NCI-H345 (cell line): Measurements from ENCODE around the gene ARPC5L.
"Not testable (repeated sequence)": the region's sequence is repeated elsewhere in the genome, so short reads cannot be mapped to it uniquely, and the experiment has no call there.

Source experiments
- DNase-seq: peaks from one replicate; lab custom pipeline; 2025; lab: John Stamatoyannopoulos, UW

Gene ARPC5L

DNA sequence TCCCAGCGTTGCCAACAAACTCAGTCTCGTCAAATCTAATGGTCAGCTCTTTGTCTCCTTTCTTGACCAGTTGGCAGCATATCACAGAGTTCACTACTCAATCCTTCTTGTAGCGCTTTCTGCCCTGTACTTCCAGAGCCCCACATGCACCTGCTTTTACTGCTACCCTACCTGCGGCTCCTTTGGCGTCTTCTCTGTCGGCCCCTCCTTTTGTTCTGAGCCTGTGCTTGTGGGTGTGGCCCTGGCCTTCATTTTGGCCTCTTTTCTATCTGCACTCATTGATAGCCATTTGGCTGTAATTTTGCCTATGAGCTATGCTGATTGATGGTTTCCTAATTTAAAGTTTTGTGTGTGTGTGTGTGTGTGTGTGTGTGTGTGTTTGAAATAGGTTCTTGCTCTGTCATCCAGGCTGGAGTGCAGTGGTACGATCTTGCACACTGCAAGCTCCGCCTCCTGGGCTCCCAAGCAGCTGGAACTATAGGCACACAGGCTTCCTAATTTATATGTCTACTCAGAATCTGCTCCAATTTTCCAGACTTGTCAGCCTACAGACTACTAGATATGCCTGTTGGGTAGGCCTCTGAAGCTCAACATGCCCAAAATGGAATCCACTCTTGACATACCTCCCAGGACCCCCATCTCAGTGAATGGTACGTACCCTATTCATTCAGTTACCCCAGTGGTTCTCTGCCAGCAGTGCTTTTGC is 32.3 kb downstream of the ARPC5L start:
- no peak for DNase-seq

DNA sequence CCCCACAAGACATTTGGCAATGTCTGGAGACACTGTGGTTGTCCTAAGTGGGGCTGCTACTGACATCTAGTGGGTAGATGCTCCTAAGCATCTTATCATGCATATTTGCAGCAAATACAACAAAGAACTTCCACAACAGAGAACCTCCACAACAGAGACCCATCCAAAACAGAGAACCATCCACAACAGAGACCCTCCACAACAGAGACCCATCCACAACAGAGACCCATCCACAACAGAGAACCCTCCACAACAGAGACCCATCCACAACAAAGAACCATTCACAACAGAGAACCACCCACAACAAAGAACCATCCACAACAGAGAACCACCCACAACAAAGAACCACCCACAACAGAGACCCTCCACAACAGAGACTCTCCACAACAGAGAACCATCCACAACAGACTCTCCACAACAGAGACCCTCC is 32.8 kb downstream of the ARPC5L start:
- peak; percentile 13 for DNase-seq

DNA sequence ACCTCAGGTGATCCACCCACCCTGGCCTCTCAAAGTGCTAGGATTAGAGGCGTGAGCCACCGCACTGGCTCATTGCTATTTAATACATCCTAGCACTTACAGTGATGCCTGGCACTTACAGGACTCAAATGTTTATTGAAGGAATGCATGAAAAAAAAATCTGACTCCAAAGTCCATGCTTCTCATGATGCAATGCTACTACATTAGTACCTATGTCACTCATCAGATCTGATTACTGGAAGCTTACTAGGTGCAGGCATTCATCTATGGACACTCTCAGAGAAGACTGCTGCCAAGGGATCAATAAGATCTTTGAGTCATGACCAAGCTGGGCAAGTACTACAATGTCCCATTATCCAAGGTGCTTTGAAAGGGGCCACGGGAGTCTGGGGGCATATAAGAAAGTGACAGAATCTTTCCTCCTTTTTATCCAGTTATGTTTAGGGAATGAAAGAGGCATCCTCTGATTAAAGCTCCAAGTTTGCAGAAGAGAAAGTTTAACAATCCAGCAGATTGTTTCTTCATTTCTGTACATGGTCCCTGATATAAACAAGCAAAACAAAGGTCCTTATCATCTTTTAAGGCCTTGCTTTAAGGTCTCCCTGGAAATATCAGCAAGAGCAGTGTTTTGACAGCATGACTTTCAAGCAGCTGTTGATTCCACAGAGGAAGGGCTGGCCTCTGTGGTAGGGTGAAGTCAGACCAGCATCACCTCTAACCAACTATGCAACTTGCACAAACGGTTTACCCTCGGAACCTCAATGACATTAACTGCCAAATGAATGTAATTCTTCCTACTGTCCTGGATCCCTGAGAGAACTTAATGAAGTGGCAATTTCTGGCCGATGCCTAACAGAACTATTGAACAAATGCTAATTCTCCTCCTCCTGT is 35.9 kb downstream of the ARPC5L start:
- no peak for DNase-seq

DNA sequence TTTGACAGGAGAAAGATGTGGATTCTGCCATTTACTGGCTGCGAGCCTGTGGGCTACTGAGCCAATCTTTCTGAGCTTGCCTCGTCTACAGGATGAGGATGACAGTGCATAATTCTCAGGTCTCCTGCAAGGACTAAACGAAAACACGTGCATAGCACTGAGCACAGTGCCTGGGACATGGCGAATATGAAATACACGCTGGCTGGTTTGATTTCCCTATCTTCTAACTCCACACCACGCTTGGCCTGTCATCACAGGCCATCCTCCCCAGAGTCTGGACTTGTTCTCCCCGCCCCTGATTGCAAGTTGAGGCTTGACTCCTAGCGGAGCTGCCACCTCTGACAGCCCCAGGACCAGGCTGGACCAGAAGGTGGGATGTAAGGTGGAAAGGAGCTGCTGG is 37.9 kb downstream of the ARPC5L start:
- DNase-seq: no peak

DNA sequence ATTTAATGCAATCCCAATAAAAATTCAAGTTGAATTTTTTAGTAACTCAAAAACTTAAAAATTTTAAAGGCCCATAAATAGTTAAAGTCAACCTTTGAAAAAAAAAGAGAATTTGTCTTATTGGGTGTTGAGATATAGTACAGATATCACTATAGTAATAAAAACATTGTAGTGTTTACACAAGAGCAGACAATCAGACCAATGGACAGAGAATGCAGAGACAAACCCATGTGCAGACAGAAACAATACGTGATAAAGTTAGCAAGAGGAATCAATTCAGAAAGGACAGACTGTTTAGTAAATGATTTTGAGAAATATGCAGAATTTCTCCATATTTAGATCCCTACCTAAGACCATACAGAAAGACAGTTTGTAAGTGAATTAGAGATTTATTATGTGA is 45.0 kb downstream of the ARPC5L start:
- no peak for DNase-seq

DNA sequence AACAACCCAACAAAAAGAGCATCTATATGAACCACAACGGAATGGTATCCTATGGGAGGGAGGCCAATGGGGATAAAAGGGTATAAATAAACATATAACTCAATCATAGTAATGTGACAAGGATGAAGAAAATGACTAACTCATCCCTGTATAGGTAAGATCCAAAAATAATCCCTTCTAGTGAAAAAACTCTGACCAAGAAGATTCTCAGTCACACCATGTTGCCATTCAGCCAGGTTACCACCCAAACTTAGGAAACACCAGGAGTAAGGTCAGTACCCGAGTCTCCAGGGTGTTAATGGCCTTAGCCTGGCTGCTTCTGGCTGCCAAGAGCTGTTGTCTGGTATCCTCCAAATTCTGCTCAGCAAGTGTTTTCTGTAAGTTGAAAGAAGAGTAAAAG is 46.2 kb downstream of the ARPC5L start:
- DNase-seq: no peak

DNA sequence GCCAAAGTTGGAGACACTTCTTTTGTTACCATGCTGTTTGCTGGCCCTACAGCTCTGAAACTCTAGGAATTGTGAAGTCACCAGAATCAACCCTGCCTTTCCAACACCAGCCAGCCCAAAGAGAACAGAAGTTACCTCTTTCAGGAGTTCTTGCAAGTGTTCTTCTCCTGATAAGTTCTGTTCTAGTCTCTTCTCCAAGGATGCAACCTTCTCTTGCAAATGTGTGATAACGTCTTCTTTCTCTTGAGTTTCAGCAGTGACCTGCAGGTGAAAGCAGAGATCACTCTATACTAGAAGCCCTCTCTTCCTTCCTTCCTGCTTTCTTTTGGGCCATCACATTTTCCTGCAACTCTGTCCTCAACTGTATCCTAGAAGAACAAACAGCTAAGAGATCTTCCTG is 49.8 kb downstream of the ARPC5L start:
- DNase-seq: no peak

DNA sequence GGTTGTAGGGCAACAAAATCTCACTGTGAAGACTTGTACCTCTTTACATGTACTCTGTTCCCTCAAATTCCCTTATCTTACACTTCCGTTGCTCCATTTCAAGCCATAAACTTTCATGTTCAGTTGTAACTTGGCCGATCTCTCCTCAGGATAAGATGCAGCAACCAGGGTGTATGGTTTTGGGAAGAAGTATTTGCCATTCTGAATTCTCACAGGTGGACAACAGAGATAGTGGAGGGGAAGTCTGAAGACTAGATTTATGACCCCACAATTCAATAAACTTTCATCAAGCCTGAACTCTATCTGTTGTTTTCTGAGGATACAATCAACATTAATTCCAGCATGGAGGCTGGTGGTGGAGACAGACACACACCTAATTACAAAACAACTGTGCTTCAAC is 51.4 kb downstream of the ARPC5L start:
- no peak for DNase-seq

DNA sequence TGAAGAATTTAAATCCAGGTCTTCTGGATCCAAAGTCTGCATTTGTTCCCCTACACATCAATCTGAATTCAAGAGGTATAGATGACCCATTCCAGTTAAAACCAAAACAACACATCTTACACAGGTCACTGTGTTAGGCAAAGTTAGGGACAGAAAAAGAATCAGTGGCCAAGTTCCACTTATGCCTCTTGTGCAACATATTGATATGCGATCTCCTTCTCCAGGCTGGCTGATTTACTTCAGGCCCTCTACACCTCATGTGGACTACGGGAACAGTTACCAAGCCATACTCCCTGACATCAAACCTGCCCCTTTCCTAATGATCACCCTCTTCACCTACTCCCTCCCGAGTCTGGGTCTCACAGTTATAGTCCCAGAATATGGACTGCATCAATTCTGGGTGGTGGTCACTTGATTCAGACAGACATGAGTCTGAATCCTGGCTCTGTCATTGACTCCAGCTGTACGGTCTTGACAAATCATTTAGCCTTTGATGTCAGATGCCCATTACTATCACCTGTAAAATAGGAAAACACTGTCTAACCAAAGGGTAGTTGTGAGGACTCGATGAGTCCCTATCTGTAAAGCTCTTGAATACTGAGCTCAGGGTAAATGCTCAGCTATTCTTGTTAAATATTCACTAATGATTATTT is 52.9 kb downstream of the ARPC5L start:
- no peak for DNase-seq

DNA sequence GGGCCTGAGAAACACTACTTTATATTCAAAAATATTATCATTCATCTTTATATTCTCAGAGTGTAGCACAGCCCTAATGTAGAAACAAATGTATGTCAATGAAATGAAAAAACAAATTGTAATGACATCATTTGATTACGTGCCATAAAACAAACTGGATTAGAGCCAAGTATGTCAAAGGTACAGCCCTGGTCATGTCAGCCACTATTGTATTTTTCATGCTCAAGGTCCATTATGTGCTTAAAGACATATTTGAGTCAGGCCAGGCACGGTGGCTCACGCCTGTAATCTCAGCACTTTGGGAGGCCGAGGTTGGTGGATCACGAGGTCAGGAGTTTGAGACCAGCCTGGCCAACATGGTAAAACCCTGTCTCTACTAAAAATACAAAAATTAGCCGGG is 58.5 kb downstream of the ARPC5L start:
- not testable (repeated sequence) for DNase-seq
